HG03159 (cell line): ENCODE data around the gene CGRRF1.

Experiments used
- ATAC-seq: cut with Tn5 transposase; IDR thresholded peaks from one replicate; pipeline ENCODE4 v1.9.1; 2021; ENCODE audit warnings: mild to moderate bottlenecking, moderate library complexity; ENCODE audit not compliant: unreplicated experiment

CGRRF1 gene

DNA sequence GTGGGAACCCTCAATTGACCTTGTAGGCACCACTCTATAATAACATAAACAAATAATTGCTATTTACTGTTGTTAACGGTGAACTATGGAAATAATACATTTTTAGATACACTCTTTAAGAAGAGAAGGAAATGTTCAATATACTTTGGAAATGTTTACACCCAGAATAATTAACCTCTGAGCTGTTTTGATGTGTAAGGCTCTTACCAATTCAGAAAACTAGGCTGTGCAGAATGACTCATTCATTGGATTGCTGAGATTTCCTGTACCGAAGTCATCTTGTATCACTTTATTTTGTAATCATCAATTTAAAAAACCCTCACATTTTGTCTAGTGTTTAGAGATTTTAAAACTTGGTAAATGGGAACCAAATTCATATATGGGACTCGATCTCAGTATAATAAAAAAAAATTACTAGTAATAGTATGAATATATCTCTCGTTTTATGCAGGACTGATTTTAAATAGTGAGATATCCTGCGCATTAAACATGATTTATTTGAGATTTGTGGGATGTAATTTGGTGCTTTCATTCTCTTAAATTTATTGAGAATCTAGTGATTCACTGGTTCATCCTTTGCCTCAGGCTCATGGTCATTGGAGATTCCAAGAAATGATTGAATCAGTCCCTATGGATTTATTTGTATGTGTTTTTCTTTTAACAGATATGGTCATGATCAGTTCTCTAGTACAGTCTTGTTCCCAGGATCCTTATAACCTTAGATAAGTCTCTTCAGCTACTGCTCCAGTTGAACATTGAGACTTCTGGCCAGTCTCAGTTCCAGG is 61.1 kb downstream of the CGRRF1 start:
- ATAC-seq, result no peak

DNA sequence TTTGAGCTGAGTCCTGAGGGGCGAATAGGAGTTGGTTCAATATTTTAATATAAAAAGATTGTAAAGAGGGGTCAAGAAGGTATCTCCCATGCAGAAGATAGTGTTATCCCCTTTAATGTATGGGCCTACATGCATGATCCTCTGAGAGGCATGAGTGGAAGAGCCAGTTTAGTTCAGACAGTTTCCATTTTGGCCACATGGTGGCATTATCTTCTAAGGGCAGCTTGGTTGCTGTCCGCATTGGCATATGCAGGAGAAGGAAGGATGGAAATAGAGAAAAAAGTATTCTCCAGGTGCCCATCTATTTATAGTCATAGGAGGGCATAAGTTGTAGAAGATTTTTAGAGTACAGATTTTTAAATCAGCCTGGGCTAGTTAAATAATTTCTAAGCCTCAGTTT is 62.6 kb downstream of the CGRRF1 start:
- ATAC-seq, result no peak

DNA sequence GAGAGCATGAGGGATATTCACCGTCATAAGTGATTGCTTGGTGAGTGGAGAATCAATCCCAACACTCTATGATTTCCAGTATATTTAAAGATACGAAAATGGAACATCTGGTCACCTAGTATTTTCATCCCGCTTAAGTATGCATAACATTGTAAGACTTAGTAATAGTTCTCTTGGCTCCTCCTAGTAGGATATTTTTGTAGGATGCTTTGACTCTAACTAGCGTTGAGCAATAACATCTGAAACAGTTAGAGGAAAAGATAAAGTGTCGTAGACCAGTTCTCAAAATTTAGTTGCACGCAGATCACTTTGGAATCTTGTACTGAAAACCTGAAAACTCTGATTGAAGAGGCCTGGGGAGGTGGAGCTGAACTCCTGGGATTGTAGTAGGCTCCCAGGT is 64.8 kb downstream of the CGRRF1 start:
- ATAC-seq, result no peak

DNA sequence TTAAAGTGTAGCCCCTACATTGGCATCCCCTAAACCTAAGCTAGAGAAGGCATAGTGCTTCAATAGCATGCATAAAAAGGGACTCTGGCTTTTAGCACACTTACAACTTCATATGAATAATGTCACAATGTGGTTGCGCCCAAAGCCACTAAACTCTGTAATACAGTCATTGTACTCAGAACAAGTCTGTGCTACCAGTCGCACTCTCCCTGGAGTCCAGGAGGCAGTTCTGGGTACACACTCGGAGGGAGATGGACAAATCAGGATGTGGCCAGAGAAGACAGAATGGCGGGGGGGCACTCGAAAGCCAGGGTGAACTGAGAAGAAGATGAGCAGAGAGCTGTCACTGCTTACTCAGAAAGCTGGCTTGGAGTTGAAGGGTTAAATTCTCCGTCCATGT is 67.8 kb downstream of the CGRRF1 start:
- no peak for ATAC-seq

DNA sequence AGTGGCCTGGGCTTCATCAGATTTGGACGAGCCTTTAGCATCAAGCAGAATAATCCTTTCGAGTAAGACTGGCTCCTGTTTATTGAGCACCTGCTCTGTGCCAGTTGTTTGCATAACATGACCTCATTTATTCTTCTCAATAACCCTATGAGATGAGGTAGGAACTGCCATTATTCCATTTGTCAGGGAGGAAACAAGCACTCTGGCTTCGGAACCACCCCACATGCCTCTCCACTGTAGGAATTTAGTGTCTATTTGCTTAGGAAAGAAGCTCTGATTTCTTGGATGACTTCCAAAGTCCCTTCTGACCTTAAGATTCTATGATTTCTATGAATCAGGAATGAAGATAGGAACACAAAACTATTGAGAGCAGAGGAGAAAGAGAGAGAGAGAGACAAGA is 68.3 kb downstream of the CGRRF1 start:
- no peak for ATAC-seq

DNA sequence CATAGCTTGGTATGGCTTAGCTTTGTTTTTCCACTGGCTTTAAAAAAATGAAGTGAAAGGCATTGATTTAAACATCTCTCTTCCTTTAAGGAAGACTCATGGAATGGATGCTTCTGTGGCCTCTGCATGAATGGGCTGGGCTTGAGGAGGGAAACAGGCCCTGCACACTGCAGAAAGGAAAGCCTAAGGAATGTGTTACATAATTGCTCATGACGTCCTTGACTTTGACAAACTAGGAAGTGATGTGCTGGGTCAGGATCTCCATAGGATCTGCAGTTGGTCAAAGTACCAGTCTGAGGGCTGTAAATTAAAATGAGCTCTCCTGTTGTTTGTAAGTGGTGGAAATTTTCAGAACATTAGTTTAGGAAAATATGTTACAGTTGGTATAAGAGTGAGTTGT is 69.9 kb downstream of the CGRRF1 start:
- no peak for ATAC-seq

DNA sequence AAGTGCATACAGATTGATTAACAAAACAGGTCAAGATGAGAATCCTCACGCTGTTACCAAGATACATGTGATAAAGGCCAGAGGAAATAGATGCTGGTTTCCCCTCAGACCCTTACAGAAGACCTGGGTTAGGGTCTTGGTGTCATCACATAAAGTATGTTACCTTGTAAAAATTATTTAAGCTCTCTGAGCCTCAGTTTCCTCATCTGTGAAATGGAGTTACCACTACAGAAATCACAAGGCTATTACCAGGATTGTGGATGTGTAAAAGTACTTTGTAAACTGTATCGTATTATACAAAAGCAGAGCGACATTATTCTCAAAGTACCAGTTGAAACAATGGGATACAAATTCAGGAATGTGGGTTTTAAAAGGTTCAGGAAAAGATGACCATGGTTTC is 71.2 kb downstream of the CGRRF1 start:
- no peak for ATAC-seq

DNA sequence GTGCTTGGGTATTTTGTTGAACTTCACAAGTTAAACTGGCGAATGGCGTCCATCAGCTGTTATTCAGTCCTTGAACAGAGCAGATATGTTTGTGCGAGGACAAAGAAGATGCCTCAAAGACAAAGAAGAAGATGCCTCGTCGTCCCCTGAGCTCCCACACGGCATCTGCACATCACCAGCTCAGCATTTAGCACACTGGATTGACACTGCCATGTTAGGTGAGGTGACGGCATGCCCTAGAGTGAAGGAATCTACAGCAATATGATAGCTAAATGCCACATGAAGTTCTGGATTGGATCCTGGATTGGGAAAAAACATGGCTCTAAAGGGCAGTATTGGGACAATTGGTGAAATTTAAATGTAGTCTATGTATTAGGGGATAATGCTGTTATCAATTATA is 72.6 kb downstream of the CGRRF1 start:
- ATAC-seq, result no peak

DNA sequence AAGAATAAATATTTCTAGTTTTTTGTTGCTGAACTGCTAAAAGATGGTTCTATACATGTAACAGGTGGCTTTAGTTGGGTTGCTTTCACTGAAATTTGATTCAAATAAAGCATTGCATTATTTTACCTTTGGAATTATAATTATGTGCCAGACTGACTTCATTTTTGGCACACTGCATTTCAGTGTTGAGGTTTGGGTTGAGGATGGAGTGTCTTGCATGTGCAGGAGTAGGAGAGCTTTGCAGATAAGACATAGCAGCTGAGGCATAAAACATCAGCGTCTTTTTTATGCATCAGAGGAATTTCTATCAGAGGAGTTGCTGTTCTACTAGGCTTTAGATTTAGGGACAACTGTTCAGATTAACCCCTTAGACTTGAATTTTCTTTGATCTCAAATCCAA is 74.4 kb downstream of the CGRRF1 start:
- ATAC-seq, result no peak

DNA sequence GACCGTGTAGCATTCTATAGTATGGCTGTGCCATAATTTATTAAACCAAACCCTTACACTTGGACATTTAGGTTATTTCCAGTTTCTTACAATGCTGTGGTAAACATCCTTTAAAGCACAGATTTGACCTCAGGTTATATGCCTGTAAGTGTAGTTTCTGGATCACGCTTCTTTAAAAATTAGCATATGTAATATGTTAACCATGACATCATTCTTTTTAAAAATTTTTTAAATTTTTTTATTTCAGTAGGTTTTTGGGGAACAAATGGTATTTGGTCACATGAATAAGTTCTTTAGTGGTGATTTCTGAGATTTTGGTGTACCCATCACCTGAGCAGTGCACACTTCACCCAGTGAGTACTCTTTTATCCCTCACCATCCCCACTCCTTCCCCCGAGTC is 75.5 kb downstream of the CGRRF1 start:
- ATAC-seq, result no peak
